SU-DHL-6 (cell line): ENCODE results near the gene CLCA1.

ENCODE experiments used
- H2AFZ ChIP-seq: fragments of 200-600 bp; sonication (generic); 2 replicates; pipeline ENCODE4 v1.6.1; 2014; ENCODE audit warnings: low read depth, mild to moderate bottlenecking, moderate library complexity, mixed read lengths, antibody characterized with exemption, low read length; ENCODE audit not compliant: severe bottlenecking
- H3F3A ChIP-seq: fragments of 200-600 bp; shearing (Covaris generic); 2 replicates; pipeline ENCODE4 v1.6.0; 2016; ENCODE audit warnings: antibody characterized with exemption, mild to moderate bottlenecking; ENCODE audit not compliant: insufficient read depth
- H3K27ac ChIP-seq: fragments of 200-600 bp; sonication (generic); 2 replicates; pipeline ENCODE4 v1.5.1; 2016; ENCODE audit warnings: low read depth, mild to moderate bottlenecking, low read length, moderate library complexity, mixed read lengths
- H3K27me3 ChIP-seq: fragments of 200-600 bp; sonication (generic), shearing (Covaris generic); 2 replicates; pipeline ENCODE4 v1.6.0; 2014; ENCODE audit warnings: mild to moderate bottlenecking, low read length
- H3K36me3 ChIP-seq: fragments of 200-600 bp; sonication (generic); 2 replicates; pipeline ENCODE4 v1.6.1; 2014; ENCODE audit warnings: mild to moderate bottlenecking, low read length, mixed read lengths
- H3K4me2 ChIP-seq: fragments of 300-600, 200-600 bp; shearing (Covaris generic), sonication (generic); 2 replicates; pipeline ENCODE4 v1.6.0; 2014; ENCODE audit warnings: low read length, low read depth, mild to moderate bottlenecking; ENCODE audit not compliant: poor library complexity, severe bottlenecking
- H3K4me3 ChIP-seq: fragments of 200-600 bp; sonication (generic); 2 replicates; pipeline ENCODE4 v1.5.1; 2014; ENCODE audit warnings: antibody characterized with exemption, low read length, mild to moderate bottlenecking, mixed read lengths; ENCODE audit not compliant: insufficient read depth, poor library complexity, severe bottlenecking
- H3K79me2 ChIP-seq: fragments of 200-600 bp; sonication (generic); 2 replicates; pipeline ENCODE4 v1.6.1; 2014; ENCODE audit warnings: mild to moderate bottlenecking, low read length, moderate library complexity; ENCODE audit not compliant: insufficient read depth
- H3K9ac ChIP-seq: fragments of 200-600 bp; sonication (generic); 2 replicates; pipeline ENCODE4 v1.7.0; 2014; ENCODE audit warnings: mild to moderate bottlenecking, low read length
- H3K9me2 ChIP-seq: fragments of 200-600 bp; sonication (generic); replicated peaks from 2 replicates; pipeline ENCODE4 v1.6.1; 2014; ENCODE audit warnings: low read length; ENCODE audit not compliant: insufficient read depth
- H3K9me3 ChIP-seq: fragments of 200-600 bp; sonication (generic); 2 replicates; pipeline ENCODE4 v1.6.1; 2014; ENCODE audit warnings: low read length, mixed read lengths; ENCODE audit not compliant: insufficient read depth
- H4K20me1 ChIP-seq: fragments of 200-600 bp; sonication (generic); 2 replicates; pipeline ENCODE4 v1.6.1; 2014; ENCODE audit warnings: low read depth, mild to moderate bottlenecking, antibody characterized with exemption, low read length, moderate library complexity, mixed read lengths
- CTCF ChIP-seq: fragments of 200-600 bp; sonication (generic); IDR thresholded peaks from one replicate; pipeline ENCODE4 v1.5.1; 2017; ENCODE audit warnings: antibody characterized with exemption, mild to moderate bottlenecking, low read length, moderate library complexity; ENCODE audit not compliant: insufficient read depth, poor library complexity, severe bottlenecking
- EZH2phosphoT487 ChIP-seq: fragments of 200-600 bp; sonication (generic), shearing (Covaris generic); conservative IDR thresholded peaks from 2 replicates; pipeline ENCODE4 v1.6.1; 2018; ENCODE audit warnings: mild to moderate bottlenecking, antibody characterized with exemption, low read length, moderate library complexity, mixed read lengths

Gene CLCA1

DNA sequence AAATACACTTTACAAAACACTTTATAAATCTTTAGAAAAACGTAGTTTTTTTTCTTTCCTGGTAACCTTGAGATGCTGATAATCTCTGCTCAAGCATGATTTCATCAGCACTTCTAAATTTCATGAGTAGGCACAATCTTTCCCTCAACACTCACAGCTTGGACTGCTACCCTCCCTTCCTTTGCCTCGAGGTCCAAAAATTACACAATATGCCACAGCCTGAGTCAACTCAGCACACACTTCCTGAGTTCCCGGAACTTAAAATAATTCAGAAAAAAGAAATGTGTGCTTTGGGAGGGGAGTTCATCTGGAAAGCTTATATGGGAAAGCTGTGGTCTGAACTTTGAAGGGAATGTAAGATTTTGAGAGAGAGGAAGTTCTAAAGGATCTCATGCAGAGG, 38.9 kb upstream of the CLCA1 start:
- H3K4me3 ChIP-seq, result no peak overlapping the region
- TF ChIP-seq CTCF (no peak), EZH2phosphoT487 (no peak)
- H4K20me1 ChIP-seq, result no peaks in the 10 kb centered on the region
- no peak overlapping the region for H3K4me2 ChIP-seq
- H3K9me2 ChIP-seq, result no peaks in the 10 kb centered on the region
- no peaks in the 10 kb centered on the region for H3K36me3 ChIP-seq
- no peak overlapping the region for H2AFZ ChIP-seq
- no peaks in the 10 kb centered on the region for H3F3A ChIP-seq
- no peaks in the 10 kb centered on the region for H3K79me2 ChIP-seq
- no peak overlapping the region for H3K9ac ChIP-seq
- H3K27me3 ChIP-seq, result no peaks in the 10 kb centered on the region
- H3K9me3 ChIP-seq, result no peaks in the 10 kb centered on the region
- no peak overlapping the region for H3K27ac ChIP-seq

GRCh38 chr1:86430376-86430775, 38.4 kb upstream of the CLCA1 start:
- H3K4me3 ChIP-seq, result no peak overlapping the region
- TF ChIP-seq CTCF (no peak), EZH2phosphoT487 (no peak)
- no peaks in the 10 kb centered on the region for H3K27me3 ChIP-seq
- H3K36me3 ChIP-seq, result no peaks in the 10 kb centered on the region
- no peaks in the 10 kb centered on the region for H3K79me2 ChIP-seq
- H3K27ac ChIP-seq, result no peak overlapping the region
- no peaks in the 10 kb centered on the region for H3K9me2 ChIP-seq
- H3K9ac ChIP-seq, result no peak overlapping the region
- H2AFZ ChIP-seq, result no peak overlapping the region
- no peaks in the 10 kb centered on the region for H3K9me3 ChIP-seq
- no peaks in the 10 kb centered on the region for H4K20me1 ChIP-seq
- H3K4me2 ChIP-seq, result no peak overlapping the region
- no peaks in the 10 kb centered on the region for H3F3A ChIP-seq

DNA sequence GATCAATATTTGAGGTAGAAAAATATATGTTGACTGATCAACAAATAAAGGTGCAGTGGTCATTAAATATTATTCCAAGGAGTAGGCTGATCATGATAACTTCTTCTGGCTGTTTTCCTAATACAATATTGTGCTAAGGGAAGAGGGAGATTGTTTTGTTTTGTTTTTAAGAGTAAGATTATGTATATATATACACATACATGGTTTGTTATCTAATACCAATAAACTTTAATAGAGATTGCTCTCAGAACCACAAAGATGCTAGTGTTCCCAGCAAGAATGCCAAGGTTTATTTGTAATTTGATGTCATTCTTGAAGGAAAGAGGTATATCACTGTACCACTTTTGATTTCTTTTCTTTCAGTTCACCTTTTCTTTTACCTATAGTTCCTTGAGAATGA, 34.7 kb upstream of the CLCA1 start:
- no peak overlapping the region for H3K27ac ChIP-seq
- H3K9me2 ChIP-seq, result no peaks in the 10 kb centered on the region
- H3K9ac ChIP-seq, result no peak overlapping the region
- H3K4me3 ChIP-seq, result no peak overlapping the region
- no peaks in the 10 kb centered on the region for H4K20me1 ChIP-seq
- H3K9me3 ChIP-seq, result no peaks in the 10 kb centered on the region
- no peaks in the 10 kb centered on the region for H3K36me3 ChIP-seq
- no peaks in the 10 kb centered on the region for H3K27me3 ChIP-seq
- no peaks in the 10 kb centered on the region for H3K79me2 ChIP-seq
- TF ChIP-seq EZH2phosphoT487 (no peak), CTCF (no peak)
- no peaks in the 10 kb centered on the region for H3F3A ChIP-seq
- no peak overlapping the region for H2AFZ ChIP-seq
- no peak overlapping the region for H3K4me2 ChIP-seq

DNA sequence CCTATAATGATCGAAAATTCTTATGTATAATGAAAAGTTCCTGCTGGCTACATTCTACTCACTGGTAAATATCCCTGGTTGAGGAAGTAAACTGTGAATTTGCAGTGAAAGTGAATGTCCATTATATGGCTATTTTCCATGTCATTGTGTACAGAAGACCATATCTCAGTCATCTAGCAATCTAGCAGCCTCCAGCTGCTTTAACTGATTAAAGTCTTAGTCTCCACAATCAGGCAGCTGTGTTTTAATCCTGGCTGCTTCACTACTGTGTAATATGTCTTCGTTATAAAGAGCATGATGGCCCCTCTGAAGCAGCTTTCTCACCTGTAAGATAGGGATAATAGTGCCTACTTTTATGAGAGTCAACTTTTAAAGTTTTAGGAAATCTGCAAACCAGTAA, 33.4 kb upstream of the CLCA1 start:
- H3K9ac ChIP-seq, result no peak overlapping the region
- no peaks in the 10 kb centered on the region for H3K36me3 ChIP-seq
- H3K79me2 ChIP-seq, result no peaks in the 10 kb centered on the region
- TF ChIP-seq CTCF, result no peak
- TF ChIP-seq EZH2phosphoT487, result no peak
- H3K4me3 ChIP-seq, result no peak overlapping the region
- H3K27ac ChIP-seq, result no peak overlapping the region
- no peaks in the 10 kb centered on the region for H3K27me3 ChIP-seq
- no peak overlapping the region for H2AFZ ChIP-seq
- H3K4me2 ChIP-seq, result no peak overlapping the region
- no peaks in the 10 kb centered on the region for H3K9me3 ChIP-seq
- H3K9me2 ChIP-seq, result no peaks in the 10 kb centered on the region
- no peaks in the 10 kb centered on the region for H3F3A ChIP-seq
- H4K20me1 ChIP-seq, result no peaks in the 10 kb centered on the region
